Stimulated activated naive B cell treated with anti-CD40 and anti-IgM and Interleukin-4, amounts not matched to agents 10 μg/mL and 1 μg/mL and 100 μg/mL, for 72 hours (primary cell): Measurements from ENCODE around the gene PDGFB.

Source experiments
- ATAC-seq, 2 donors: fragments of 150-1000 bp; cut with Tn5 transposase; replicated peaks; 2 replicates each; pipeline ENCODE4 v1.10.0; 2021; ENCODE audit warnings: moderate library complexity in 1 of 2
- DNase-seq: peaks from one replicate; pipeline ENCODE4 v3.0.0; 2021
- H3K27ac Mint-ChIP-seq: one replicate; pipeline ENCODE4 v1.8.0; 2022; ENCODE audit warnings: mild to moderate bottlenecking, mixed read lengths
- H3K27me3 Mint-ChIP-seq, 2 donors: one replicate each; pipeline ENCODE4 v1.8.0; 2022; ENCODE audit warnings: mixed read lengths in 2 of 2
- H3K36me3 Mint-ChIP-seq, 2 donors: one replicate each; pipeline ENCODE4 v1.8.0; 2022; ENCODE audit warnings: mixed read lengths in 2 of 2, mild to moderate bottlenecking in 1 of 2
- H3K4me1 Mint-ChIP-seq, 2 donors: one replicate each; pipeline ENCODE4 v1.8.0; 2022; ENCODE audit warnings: mixed read lengths in 2 of 2, mild to moderate bottlenecking in 1 of 2
- H3K4me3 Mint-ChIP-seq, 2 donors: one replicate each; pipeline ENCODE4 v1.8.0; 2022; ENCODE audit warnings: mild to moderate bottlenecking in 2 of 2, mixed read lengths in 2 of 2, moderate library complexity in 1 of 2
- H3K9me3 Mint-ChIP-seq, 2 donors: one replicate each; pipeline ENCODE4 v1.8.0; 2022; ENCODE audit warnings: mixed read lengths in 2 of 2, mild to moderate bottlenecking in 1 of 2

PDGFB gene

DNA sequence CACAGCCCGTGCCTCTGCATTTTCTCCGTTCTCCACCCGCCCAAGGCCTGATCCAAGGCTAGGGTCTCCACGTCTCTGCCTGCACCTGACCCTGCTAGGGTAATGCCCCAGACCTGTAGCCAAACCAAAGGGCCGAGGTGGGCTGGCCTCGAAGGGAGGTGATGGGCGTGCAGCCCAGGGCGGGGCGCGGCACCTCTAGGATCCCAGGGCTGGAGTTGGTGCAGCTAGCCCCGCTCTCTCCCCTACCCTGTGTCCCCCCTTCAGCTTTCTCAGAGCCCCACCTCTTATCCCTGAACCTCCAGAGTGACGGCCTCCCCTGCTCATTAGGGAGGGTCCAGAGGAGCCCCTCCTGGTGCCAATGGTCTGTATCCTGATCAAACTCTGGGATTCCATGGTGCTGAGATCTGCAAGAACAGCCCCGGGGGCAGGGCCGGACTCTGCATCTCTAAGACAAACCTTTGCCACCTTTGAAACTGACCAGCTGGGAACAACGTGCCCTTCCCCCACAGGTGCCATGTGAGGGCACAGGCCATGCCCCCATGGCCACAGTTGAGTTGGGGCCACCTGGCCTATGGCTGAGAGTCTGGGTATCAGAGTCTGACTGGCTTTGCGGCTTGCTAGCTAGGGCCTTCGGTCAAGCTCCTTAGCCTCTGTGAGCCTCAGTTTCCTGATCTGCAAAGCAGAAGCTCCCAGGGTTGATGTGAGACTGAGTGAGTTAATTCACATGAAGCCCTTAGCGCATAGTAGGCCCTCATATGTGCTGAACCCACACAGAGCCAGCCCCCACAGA lies 69.2 kb downstream of the PDGFB start:
- DNase-seq (no peak), ATAC-seq (no peak)
- Mint-ChIP-seq H3K27ac (peak overlapping the region; percentile 47), H3K4me1 (peaks cover 35 to 41% of the 10 kb centered on the region in 2 donors), H3K4me3 (no peak overlapping the region), H3K36me3 (no peaks in the 10 kb centered on the region), H3K27me3 (no peaks in the 10 kb centered on the region), H3K9me3 (no peaks in the 10 kb centered on the region)

DNA sequence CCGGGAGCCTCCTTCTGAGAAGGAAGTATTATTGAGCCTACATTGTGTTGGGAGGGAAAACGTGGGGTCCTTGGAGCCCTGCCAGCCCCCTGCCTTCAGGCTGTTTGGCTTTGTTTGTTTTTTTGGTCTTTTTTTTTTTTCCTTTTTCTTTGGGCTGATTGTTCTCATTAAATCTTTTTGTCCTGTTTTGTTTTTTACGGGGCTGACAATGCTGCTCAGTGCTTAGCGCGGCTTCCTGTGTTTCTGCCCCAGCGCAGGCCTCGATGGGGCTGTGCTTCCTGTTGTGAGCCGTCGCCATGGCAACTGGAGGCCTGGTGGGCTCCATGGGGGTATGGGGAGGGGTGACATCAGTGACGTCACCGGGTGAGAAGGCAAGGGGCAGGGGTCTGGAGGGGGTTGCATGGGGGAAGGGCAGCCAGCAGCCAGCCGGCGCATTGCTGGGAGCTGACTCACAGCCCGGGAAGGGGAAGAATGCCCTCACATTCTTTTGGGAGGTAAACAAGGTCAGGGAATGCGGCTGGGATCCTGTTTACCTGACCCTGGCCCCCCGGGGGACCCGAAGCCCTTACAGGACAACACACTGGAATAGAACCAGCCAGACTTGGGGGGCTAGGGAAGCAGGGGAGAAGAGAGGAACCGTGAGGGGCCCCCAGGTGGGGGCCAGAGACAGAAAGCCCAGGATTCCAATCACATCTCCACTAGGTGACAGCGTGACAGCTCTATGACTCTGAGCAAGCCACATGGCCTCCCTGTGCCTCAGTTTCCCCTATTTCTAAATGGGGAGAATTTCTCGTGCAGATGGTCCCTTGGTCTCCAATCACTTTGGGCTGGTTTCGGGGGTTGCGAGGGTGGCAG lies 70.1 kb downstream of the PDGFB start:
- Mint-ChIP-seq H3K36me3 (no peaks in the 10 kb centered on the region), H3K4me3 (peak overlapping the region; percentile 53 to 66), H3K27ac (peak overlapping the region; percentile 89), H3K27me3 (peaks cover 2 to 5% of the 10 kb centered on the region in 2 donors), H3K9me3 (no peaks in the 10 kb centered on the region), H3K4me1 (peaks cover 38 to 49% of the 10 kb centered on the region in 2 donors)
- ATAC-seq, result no peak
- DNase-seq, result no peak

DNA sequence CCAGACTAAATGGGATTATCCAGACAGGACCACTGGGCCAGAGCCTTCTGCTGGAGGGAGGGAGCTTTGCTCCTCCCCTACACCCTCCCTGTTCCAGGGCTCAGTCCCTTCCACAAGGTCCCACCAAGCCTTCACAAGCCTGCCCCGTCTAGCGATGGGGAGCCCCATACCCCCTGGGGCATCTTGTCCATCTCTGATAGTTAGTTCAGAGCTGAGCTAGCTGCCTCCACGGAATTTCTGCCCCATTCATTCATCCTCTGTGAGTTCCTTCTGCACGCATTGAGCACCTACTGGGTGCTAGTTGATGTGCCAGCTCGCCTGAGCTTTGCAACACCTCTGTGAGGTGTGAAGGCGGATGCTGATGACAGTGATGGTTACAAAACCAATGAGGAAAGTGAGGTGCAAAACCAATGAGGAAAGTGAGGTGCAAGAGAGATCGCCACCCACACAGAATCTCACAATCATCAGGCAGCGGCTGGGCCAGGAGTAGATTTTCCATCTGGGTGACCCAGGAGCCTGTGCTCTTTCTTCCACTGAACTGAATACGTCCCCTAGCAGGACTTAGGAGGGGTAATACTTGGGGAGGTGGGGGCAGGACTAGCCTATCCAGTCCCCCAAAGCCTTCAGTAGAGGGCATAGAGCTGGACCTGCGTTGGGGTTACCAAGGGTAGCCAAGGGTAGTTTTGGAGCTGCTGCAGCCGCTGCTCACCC lies 70.8 kb downstream of the PDGFB start:
- Mint-ChIP-seq H3K36me3 (no peaks in the 10 kb centered on the region), H3K9me3 (no peaks in the 10 kb centered on the region), H3K4me3 (peak overlapping the region in 1 of 2 donors; percentile 66), H3K4me1 (peaks cover 38 to 53% of the 10 kb centered on the region in 2 donors), H3K27me3 (peaks cover 8 to 12% of the 10 kb centered on the region in 2 donors), H3K27ac (peak overlapping the region; percentile 89)
- no peak for ATAC-seq
- no peak for DNase-seq
